Hematopoietic multipotent progenitor cell treated with erythropoietin and hydrocortisone succinate and interleukin-3 and kit ligand, for 17 days (in vitro differentiated cells): ENCODE results near the gene CFAP410.

Experiments
- DNase-seq: peaks from one replicate; pipeline ENCODE4 v3.0.0-alpha.2; 2015; ENCODE audit warnings: low spot score

Gene CFAP410

GRCh38 chr21:44338971-44339910 is at the start of gene CFAP410:
Gene CFAP410 (minus strand): TSS chr21:44339390. CDS start chr21:44339194, 196 bp downstream.
- DNase-seq = peak; percentile 93

- DNase-seq = no peak
These were observed 45.8 kb upstream of the CFAP410 start for GRCh38 chr21:44384968-44385367.

GRCh38 chr21:44383216-44383615 is 44.0 kb upstream of the CFAP410 start:
- DNase-seq = no peak

- no peak for DNase-seq
These were observed 43.3 kb upstream of the CFAP410 start for GRCh38 chr21:44382536-44382935.

GRCh38 chr21:44381874-44382273 is 42.7 kb upstream of the CFAP410 start:
- DNase-seq = no peak

- no peak for DNase-seq
These were observed 41.7 kb upstream of the CFAP410 start for GRCh38 chr21:44380876-44381275.

GRCh38 chr21:44379991-44380865 is 41.0 kb upstream of the CFAP410 start:
- no peak for DNase-seq

GRCh38 chr21:44379515-44379848 is 40.3 kb upstream of the CFAP410 start:
- no peak for DNase-seq

GRCh38 chr21:44378646-44379514 is 39.7 kb upstream of the CFAP410 start:
- DNase-seq = no peak

GRCh38 chr21:44377922-44378645 is 38.9 kb upstream of the CFAP410 start:
- no peak for DNase-seq

GRCh38 chr21:44377201-44377921 is 38.2 kb upstream of the CFAP410 start:
- DNase-seq = no peak

- no peak for DNase-seq
These were observed 37.4 kb upstream of the CFAP410 start for GRCh38 chr21:44376606-44377005.

GRCh38 chr21:44375761-44376241 is 36.6 kb upstream of the CFAP410 start:
- DNase-seq = no peak

GRCh38 chr21:44375281-44375651 is 36.1 kb upstream of the CFAP410 start:
- DNase-seq = no peak

GRCh38 chr21:44374601-44375280 is 35.6 kb upstream of the CFAP410 start:
- no peak for DNase-seq

- DNase-seq = no peak
These were observed 33.4 kb upstream of the CFAP410 start for GRCh38 chr21:44372616-44373015.

GRCh38 chr21:44371596-44371995 is 32.4 kb upstream of the CFAP410 start:
- DNase-seq = no peak

GRCh38 chr21:44370786-44371410 is 31.7 kb upstream of the CFAP410 start:
- no peak for DNase-seq

- no peak for DNase-seq
These were observed 31.0 kb upstream of the CFAP410 start for GRCh38 chr21:44370027-44370735.
